Esophagus muscularis mucosa (tissue), 4 donors: ENCODE results near the gene SUGP1. TPM values are rescaled to one million over a fixed set of nuclear protein-coding genes. Genes with fewer than 3 reads are reported as not detected.

Experiments used
- DNase-seq: peaks from one replicate; pipeline ENCODE4 v3.0.0-alpha.2; 2017; ENCODE audit errors: extremely low spot score
- H3K27ac ChIP-seq, 4 donors: fragments of 200-600 bp; sonication (generic); replicated peaks in 1 of 4; 1 replicate in 3 of 4; 2 replicates in 1 of 4; pipeline ENCODE4 v1.5.1; 2016 to 2019; ENCODE audit warnings: mild to moderate bottlenecking in 1 of 4
- H3K27me3 ChIP-seq, 4 donors: fragments of 200-600 bp; sonication (generic); one replicate each; pipeline versions ENCODE4 v1.5.1 to v1.6.0; 2016 to 2019
- H3K36me3 ChIP-seq, 4 donors: fragments of 200-600 bp; sonication (generic); one replicate each; pipeline ENCODE4 v1.5.1; 2016 to 2019
- H3K4me1 ChIP-seq, 4 donors: fragments of 200-600 bp; sonication (generic); one replicate each; pipeline ENCODE4 v1.5.1; 2016 to 2019
- H3K4me3 ChIP-seq, 4 donors: fragments of 200-600 bp; sonication (generic); 1 replicate in 2 of 4; 2 replicates in 2 of 4; pipeline ENCODE4 v1.5.1; 2016 to 2019; ENCODE audit warnings: mild to moderate bottlenecking in 4 of 4, moderate library complexity in 1 of 4
- H3K9me3 ChIP-seq, 4 donors: fragments of 200-600 bp; sonication (generic); 1 replicate in 3 of 4; 2 replicates in 1 of 4; pipeline ENCODE4 v1.5.1; 2016 to 2019
- EP300 ChIP-seq: sonication (generic); formaldehyde crosslinking; IDR thresholded peaks from one replicate; pipeline ENCODE4 v1.6.1; 2017; ENCODE audit warnings: antibody characterized with exemption
- POLR2A ChIP-seq: fragments of 450-650 bp; IDR thresholded peaks from one replicate; pipeline ENCODE4 v1.6.1; 2017; ENCODE audit warnings: antibody characterized with exemption, moderate library complexity, mild to moderate bottlenecking, low read depth
- POLR2AphosphoS5 ChIP-seq, 2 donors: sonication (generic); formaldehyde crosslinking; IDR thresholded peaks; one replicate each; pipeline ENCODE4 v1.6.1; 2017; ENCODE audit warnings: antibody characterized with exemption in 2 of 2
- WGBS: methylation state at CpG from one replicate; pipeline ENCODE4 v1.1.5; 2018; 5-methylcytosine and 5-hydroxymethylcytosine counted together
- intact Hi-C: fragments of 100-400 bp; cut with DNase I; formaldehyde crosslinking; loops from one replicate; pipeline ENCODE4 v1.15.1; 2023
- total RNA-seq, 4 donors: library from RNA; depleted of rRNA; stranded (reverse); fragments of >200 nt; gene quantifications; one replicate each; pipeline versions ENCODE4 v1.1.0 to v1.2.1, GENCODE V29; 2016
- TF ChIP-seq, protein P1 (sequence below), 3 experiments: fragments of 200-600 bp in 2 of 3; fragments of 450-650 bp in 1 of 3; sonication (generic) in 2 of 3; IDR thresholded peaks; one replicate each; pipeline ENCODE4 v1.5.1; 2017 to 2019; ENCODE audit warnings: antibody characterized with exemption in 3 of 3, mild to moderate bottlenecking in 2 of 3, moderate library complexity in 1 of 3

The SUGP1 gene
- total RNA-seq, 4 donors from 2014 or later: 26.0 to 43.8 (median 30.8) TPM

DNA sequence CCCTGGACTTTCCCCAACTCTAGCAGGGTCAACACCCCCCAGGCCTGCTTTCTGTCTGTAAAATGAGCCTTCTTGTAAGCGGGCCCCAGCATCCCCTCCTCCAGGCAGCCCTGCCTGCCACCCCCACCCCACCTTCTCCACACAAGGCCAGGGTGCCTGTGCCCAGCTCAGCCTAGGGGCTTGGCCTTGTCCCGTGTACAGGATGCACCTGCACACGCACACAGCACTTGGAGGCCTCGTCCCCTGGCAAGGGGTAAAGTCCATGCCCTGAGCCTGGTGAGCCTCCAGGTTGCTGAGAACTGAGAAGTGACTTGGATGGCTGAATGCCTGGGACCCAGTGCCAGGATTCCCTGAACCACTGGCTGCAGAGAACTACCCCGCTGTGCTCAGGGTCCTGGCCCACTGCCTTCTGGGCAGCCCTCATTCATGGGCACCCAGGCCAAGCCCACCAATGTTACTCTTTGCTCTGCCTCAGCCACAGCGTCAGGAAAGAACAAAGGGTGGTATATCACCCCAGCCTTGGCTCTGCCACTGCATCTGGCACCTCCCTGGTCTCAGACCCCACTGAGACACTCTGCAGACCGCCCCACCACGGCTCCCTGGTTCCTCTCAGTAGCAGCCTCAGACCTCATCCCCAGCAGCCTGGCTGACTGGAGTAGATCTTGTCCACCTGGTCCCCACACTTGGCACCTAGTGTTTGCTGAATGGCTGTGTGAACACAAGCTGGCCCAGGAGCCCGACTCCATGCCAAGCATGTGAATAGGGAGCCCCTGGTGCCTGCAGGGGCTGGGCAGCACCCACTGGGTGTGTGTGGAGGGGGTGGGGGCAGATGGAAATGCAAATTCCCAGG, 45.4 kb downstream of the SUGP1 start:
- 83% methylated on average over 6 of the region's 9 CpGs for WGBS
- no peak overlapping the region for H3K4me3 ChIP-seq
- no peak for TF ChIP-seq EP300
- DNase-seq: no peak
- intact Hi-C loops: no loop called here
- H3K4me1 ChIP-seq: peaks cover 5 to 18% (median 12%) of the 10 kb centered on the region in 4 donors
- peaks cover 0 to 32% (median 4%) of the 10 kb centered on the region in 4 donors for H3K27me3 ChIP-seq
- H3K36me3 ChIP-seq: peaks cover 39 to 53% (median 51%) of the 10 kb centered on the region in 4 donors
- no peaks in the 10 kb centered on the region for H3K9me3 ChIP-seq
- H3K27ac ChIP-seq: no peak overlapping the region

DNA sequence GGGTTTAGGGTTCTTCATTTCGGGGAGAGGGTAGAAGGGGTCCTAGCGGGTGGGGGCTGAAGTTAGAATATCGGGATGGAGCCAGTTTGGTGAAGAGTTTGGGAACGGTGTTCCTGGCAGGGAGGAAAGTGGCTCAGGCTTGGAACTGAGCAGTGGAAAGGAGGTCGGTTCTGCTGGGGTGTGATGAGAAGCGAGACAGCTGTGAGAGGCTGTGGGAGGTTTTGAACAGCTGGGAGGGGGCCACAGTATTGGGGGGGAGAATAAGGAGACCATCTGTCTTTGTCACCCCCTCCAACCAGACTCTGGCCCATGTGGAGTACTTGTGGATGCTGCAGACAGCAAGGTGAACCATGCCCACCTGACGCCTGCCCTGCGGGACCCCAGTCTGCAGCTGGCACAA, 46.2 kb downstream of the SUGP1 start:
- Histone ChIP-seq H3K36me3 (peaks cover 31 to 45% (median 43%) of the 10 kb centered on the region in 4 donors), H3K4me3 (no peak overlapping the region), H3K9me3 (no peaks in the 10 kb centered on the region), H3K27ac (no peak overlapping the region), H3K4me1 (peaks cover 5 to 18% (median 12%) of the 10 kb centered on the region in 4 donors), H3K27me3 (peaks cover 0 to 33% (median 4%) of the 10 kb centered on the region in 4 donors)
- intact Hi-C loops: no loop called here
- TF ChIP-seq EP300 (no peak), POLR2A (no peak), POLR2AphosphoS5 (IDR thresholded peaks at IDR 0.05) (no peak)
- TF ChIP-seq, protein P1, sequence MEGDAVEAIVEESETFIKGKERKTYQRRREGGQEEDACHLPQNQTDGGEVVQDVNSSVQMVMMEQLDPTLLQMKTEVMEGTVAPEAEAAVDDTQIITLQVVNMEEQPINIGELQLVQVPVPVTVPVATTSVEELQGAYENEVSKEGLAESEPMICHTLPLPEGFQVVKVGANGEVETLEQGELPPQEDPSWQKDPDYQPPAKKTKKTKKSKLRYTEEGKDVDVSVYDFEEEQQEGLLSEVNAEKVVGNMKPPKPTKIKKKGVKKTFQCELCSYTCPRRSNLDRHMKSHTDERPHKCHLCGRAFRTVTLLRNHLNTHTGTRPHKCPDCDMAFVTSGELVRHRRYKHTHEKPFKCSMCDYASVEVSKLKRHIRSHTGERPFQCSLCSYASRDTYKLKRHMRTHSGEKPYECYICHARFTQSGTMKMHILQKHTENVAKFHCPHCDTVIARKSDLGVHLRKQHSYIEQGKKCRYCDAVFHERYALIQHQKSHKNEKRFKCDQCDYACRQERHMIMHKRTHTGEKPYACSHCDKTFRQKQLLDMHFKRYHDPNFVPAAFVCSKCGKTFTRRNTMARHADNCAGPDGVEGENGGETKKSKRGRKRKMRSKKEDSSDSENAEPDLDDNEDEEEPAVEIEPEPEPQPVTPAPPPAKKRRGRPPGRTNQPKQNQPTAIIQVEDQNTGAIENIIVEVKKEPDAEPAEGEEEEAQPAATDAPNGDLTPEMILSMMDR (IDR thresholded peaks at IDR 0.05): no peak
- WGBS: 70% methylated on average over 6 of the region's 8 CpGs
- no peak for DNase-seq

DNA sequence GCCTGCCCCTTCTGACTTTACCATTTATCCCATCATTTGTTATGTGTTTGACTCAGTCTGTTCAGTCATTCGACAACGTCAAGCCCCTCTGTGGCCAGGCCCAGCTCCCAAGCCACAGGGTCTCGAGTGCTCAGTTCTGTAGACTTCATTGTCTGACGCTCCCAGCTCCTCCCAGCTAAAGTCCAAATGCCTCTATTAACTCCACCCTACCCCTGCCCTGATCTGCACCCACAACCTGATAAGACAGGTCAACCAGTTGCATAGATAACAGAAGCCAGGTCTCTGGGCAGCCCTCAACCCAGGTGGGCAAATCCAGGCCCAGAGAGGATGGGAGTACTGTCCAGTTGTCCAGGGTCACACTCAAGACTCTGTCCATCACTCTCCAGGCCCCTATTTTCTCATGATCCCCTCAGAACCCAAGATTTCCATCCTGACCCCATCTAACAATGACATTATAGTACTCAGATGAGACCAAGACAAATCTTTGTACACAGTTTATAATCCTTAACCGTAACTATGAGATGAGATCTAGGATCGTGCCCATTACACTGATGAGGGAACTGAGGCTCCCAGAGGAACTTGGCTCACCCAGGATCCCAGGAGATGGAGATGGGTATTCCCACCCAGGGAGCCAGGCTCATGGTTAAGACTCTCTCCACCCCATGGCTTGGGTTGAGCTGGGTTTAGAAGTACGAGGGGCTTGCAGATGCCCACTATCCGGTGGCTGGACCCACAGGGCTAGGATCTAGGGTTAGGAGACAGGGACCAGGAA, 48.3 kb downstream of the SUGP1 start:
- TF ChIP-seq EP300: no peak
- no peak for TF ChIP-seq POLR2AphosphoS5 (IDR thresholded peaks at IDR 0.05)
- TF ChIP-seq POLR2A: no peak
- TF ChIP-seq, protein P1 (IDR thresholded peaks at IDR 0.05): no peak
- WGBS: 93% methylated on average over 8 of the region's 8 CpGs
- H3K9me3 ChIP-seq: no peaks in the 10 kb centered on the region
- intact Hi-C loops: no loop called here
- peaks cover 11 to 23% (median 22%) of the 10 kb centered on the region in 4 donors for H3K36me3 ChIP-seq
- no peak overlapping the region for H3K27ac ChIP-seq
- H3K4me3 ChIP-seq: no peak overlapping the region
- peaks cover 0 to 33% (median 4%) of the 10 kb centered on the region in 4 donors for H3K27me3 ChIP-seq
- peaks cover 5 to 18% (median 12%) of the 10 kb centered on the region in 4 donors for H3K4me1 ChIP-seq
- no peak for DNase-seq

DNA sequence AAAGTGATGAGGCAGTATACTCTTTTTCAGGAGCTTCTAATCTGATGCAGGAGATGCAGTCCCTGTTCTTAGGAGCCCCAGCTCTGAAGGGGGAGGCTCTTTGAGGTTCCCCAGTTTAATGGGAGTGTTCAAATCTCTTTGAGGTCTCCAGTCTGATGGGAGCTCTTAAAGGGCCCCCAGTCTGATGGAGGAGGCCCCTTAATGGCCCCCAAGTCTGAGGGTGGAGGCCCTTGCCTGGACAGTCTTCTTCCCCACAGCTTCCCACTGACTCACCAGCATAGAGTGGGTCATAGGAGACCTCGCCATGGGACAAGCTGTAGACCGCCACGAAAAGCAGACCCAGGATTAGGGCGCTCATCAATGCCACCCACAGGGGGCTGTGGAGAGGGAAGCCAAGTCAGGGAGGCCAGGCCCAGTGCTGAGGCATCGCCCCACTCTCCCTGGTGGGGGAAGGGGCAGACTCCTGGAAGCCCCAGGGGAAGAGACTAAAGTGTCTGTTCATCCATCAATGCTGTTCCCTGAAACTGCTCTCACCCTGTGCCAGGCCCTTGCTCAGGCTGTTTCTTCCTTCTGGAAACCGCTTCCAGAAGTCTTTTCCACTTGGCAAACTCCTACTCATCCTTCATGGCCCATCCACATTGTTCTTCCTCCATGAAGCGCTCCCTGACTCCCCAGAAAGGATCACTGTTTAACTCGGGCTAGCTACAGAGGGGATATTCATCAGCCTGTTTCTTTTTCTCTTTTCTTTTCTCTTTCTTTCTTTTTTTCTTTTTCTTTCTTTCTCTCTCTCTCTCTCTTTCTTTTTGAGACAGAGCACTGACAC, 49.3 kb downstream of the SUGP1 start:
- intact Hi-C loops: no loop called here
- H3K4me3 ChIP-seq: no peak overlapping the region
- peaks cover under 1 to 13% (median 11%) of the 10 kb centered on the region in 4 donors for H3K36me3 ChIP-seq
- 93% methylated on average over 4 of the region's 8 CpGs for WGBS
- H3K27ac ChIP-seq: no peak overlapping the region
- no peak for DNase-seq
- peaks cover 5 to 18% (median 12%) of the 10 kb centered on the region in 4 donors for H3K4me1 ChIP-seq
- TF ChIP-seq, protein P1 (IDR thresholded peaks at IDR 0.05): no peak
- TF ChIP-seq POLR2A: no peak
- TF ChIP-seq POLR2AphosphoS5 (IDR thresholded peaks at IDR 0.05): no peak
- TF ChIP-seq EP300: no peak
- no peaks in the 10 kb centered on the region for H3K9me3 ChIP-seq
- H3K27me3 ChIP-seq: peaks cover 0 to 33% (median 4%) of the 10 kb centered on the region in 4 donors
